Medulla oblongata (tissue), 1 donor: ENCODE measurements around the gene NMNAT1.
"Not testable (repeated sequence)": the region's sequence is repeated elsewhere in the genome, so short reads cannot be mapped to it uniquely, and the experiment has no call there.

Experiments used
- DNase-seq: peaks from one replicate; pipeline ENCODE4 v3.0.0-alpha.2; 2015; ENCODE audit errors: extremely low spot score

NMNAT1 gene

GRCh38 chr1:9920606-9921005, 22.7 kb upstream of the NMNAT1 start:
- DNase-seq, result no peak

- no peak for DNase-seq
Measured at GRCh38 chr1:9922342-9922741, 20.9 kb upstream of the NMNAT1 start.

DNA sequence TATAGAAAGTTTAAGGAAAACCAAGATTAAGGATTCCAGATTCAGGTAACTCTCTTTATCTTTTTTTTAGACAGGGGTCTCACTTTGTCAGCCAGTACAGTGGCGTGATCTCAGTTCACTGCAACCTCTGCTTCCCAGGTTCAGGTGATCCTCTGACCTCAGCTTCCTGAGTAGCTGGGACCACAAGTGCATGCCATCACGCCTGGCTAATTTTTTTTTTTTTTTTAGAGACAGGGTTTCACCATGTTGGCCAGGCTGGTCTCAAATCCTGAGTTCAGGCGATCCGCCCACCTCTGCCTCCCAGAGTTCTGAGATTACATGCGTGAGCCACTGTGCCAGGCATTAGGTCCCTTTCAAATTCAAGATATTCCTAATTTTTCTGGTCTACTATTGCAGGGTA, 16.0 kb upstream of the NMNAT1 start:
- DNase-seq, result no peak

GRCh38 chr1:9929431-9930385, 13.6 kb upstream of the NMNAT1 start:
- DNase-seq, result peak; percentile 91

DNA sequence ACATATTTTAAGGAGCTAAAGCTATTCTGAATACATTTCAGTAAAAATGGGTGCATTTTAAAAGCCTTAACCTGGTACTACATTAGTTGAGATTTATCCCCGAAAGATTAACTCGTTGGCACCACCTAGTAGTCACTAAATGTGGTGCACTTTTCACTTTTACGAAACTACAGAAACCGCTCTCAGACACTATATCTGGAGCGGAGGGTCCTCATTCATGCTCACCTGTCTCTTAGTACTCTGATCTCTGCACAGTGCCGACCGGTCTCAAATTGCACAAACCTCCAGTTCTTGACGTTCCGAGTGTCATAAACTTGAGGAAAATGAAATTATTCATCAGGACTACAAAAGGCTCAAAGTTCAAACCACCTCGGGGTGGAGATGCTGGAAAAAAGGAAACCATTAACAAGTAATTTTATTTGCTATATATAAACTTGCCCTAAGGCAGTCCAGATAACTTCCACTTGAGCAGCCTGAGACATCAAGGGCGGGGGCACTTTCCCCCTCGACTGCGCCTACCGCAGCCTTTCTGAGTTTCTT, 806 bp upstream of the NMNAT1 start:
- DNase-seq, result peak; percentile 30

DNA sequence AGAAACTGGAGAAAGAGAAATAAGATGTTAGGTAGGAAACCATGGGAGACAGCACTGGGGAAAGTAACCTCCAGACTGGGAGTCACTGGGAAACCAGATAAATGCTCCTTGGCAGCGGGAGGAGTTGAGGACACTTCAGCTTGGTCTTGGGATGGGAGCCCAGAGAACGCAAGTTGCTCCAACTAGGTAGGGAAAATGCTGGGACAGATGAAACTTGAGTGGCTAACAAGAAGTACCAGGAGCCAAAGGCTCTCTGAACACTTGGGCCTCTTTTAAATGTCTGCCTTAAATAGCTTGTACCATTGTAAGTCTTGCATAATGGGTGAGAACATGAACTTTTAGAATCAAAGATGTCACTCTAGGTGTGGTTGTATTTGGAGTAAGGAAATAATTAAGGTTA, 3.0 kb downstream of the NMNAT1 start:
- no peak for DNase-seq

DNA sequence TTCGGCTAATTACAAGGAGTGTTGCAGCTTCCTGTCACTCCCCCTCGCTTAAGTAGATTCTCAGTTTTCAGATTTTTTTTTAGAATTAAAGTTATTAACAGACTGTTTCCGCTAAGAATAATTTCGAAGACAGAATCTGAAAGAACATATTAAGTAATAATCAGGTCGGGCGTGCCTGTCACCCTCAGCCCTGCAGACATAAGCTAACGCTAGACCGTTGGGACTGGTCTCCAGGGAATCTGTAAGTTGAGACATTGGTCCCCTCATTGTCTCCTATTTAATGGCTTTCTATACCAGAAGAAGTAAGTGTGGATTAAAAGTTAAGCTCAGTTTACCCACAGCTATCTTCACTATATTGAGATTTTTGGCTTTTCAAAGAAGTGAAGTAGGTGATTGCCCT, 14.5 kb downstream of the NMNAT1 start:
- no peak for DNase-seq

- DNase-seq, result no peak
Measured at GRCh38 chr1:9960011-9960410, 16.7 kb downstream of the NMNAT1 start.

- DNase-seq, result no peak
Measured at GRCh38 chr1:9960706-9961562, 17.7 kb downstream of the NMNAT1 start.

DNA sequence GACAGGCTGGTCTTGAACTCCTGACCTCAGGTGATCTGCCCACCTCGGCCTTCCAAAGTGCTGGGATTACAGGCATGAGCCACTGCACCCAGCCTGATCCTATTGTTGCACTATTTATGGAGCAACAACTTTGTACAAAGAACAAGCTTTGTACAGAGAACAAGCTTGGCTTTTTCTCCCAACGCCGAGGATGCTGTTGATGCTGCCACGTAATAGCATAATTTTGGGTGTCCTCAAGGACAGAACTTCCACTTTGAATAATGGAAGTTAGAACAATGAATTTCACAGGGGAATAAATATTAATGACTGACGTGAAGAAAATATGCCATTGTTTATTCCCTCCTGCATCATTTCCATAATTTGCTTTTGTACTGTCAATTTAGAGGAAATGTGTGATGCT, 41.0 kb downstream of the NMNAT1 start:
- DNase-seq, result peak; percentile 63

DNA sequence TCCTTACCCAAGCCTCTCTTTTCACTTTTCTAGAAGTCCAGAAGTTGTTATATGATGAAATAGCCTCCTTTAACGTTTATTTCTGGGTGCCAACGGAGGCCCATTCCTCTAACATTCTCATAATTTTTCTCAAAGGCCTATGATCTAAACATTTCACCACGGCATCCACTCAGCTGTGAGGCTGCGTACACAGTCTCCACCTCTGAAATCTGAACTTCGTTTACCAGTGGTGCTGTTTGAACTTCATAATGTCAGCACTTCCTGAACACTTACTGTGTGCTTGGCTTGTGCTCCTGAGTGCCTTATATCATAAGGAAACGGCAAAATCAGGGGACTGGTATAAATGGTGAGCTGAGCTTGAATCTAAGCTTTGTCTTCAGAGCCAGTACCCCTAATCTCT, 41.7 kb downstream of the NMNAT1 start:
- DNase-seq, result no peak

GRCh38 chr1:9989773-9990172, 46.5 kb downstream of the NMNAT1 start:
- no peak for DNase-seq

DNA sequence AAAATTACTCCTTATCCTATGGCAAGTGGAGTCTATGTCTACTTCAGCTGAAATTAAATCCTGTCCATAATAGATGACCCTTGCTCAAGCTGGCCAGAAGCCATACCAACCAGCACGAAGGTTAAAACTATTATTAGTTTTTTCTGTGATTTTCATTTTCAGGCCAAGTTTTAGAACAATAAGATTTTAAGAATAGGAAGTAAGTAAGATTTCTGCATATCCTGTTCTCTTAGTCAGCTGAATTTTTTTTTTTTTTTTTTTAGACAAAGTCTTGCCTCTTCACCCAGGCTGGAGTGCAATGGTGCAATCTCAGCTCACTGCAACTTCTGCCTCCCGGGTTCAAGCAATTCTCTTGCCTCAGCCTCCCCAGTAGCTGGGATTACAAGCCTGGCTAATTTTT, 47.7 kb downstream of the NMNAT1 start:
- DNase-seq, result no peak

DNA sequence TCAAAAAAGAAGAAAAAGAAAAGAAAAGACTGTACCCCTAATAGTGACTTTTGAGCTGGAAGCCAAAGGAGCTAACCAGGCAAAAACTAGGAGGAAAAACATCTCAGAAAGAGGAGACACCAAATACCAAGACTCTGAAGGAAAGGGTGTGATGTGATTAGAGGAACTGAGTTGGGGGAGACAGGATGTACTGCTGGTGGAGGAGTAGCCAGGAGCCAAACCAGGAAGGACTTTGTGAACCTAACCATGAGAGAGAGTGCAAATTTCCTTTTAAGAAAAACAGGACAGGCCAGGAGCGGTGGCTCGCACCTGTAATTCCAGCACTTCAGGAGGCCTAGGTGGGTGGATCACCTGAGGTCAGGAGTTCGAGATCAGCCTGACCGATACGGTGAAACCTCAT, 49.6 kb downstream of the NMNAT1 start:
- no peak for DNase-seq

- DNase-seq, result no peak
Measured at GRCh38 chr1:9993561-9994075, 50.3 kb downstream of the NMNAT1 start.

- peak; percentile 6 for DNase-seq
Measured at GRCh38 chr1:9996624-9997582, 53.6 kb downstream of the NMNAT1 start, which contains the start of gene RBP7. Gene RBP7 (plus strand): TSS chr1:9997228. CDS start chr1:9997259, 31 bp downstream.

GRCh38 chr1:10001016-10001665, 57.9 kb downstream of the NMNAT1 start:
- DNase-seq, result peak; percentile 84

DNA sequence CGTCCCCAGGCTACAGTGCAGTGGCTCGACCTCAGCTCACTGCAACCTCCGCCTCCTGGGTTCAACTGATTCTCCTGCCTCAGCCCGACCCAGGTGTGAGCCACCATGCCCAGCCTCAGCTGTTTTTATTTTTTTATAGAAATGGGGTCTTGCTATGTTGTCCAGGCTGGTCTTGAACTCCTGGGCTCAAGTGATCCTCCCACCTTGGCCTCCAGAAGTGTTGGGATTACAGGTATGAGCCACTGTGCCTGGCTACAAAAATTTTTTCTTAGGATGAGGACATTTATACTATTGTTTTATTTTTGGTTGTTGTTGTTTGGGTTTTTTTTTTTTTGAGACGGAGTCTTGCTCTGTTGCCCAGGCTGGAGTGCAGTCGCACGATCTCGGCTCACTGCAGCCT, 62.0 kb downstream of the NMNAT1 start:
- not testable (repeated sequence) for DNase-seq

DNA sequence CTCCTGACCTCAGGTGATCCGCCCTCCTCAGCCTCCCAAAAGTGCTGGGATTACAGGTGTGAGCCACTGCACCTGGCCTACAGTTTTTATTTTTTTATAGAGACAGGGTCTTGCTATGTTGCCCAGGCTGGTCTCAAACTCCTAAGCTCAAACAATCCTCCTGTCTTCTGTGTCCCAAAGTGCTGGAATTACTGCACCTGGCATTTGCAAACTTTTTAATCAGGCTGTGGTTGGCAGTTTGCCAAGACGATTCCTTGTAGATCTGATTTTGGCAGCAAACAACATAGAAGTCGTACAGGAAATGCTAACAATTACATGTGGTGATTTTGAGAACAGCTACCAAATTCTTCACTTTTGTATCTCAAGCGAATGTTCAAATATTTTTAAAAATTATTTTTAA, 63.9 kb downstream of the NMNAT1 start:
- no peak for DNase-seq

DNA sequence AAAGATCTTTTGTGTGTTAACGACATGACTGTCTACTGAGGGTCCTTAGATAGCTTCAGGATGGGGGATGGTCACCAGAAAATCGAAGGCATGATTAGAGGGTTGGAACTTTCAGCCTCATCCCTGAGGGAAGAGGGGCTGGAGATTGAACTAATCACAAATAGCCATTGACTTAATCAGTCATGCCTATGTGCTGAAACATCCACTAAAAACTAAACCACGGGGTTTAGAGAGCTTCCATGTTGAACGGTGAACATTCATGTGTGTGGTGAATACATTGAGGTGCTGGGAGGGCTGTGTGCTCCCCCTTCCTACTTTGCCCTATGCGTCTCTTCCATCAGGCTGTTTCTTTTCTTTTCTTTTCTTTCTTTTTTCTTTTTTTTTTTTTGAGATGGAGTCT, 70.7 kb downstream of the NMNAT1 start:
- DNase-seq, result no peak
